Transverse colon (tissue), 4 donors: ENCODE results near the gene SF3A1. TPM values are rescaled to one million over a fixed set of nuclear protein-coding genes. Genes with fewer than 3 reads are reported as not detected.

Source experiments
- DNase-seq: peaks from one replicate; pipeline ENCODE4 v3.0.0-alpha.2; 2019
- H3K27ac ChIP-seq, 4 donors: fragments of 200-600 bp; sonication (generic); 2 replicates each; pipeline ENCODE4 v1.5.1; 2016 to 2018; ENCODE audit warnings: inconsistent platforms in 4 of 4
- H3K27me3 ChIP-seq: fragments of 200-600 bp; sonication (generic); 2 replicates; pipeline ENCODE4 v1.5.1; 2017; ENCODE audit warnings: inconsistent platforms
- H3K36me3 ChIP-seq, 4 donors: fragments of 200-600 bp; sonication (generic); 2 replicates each; pipeline ENCODE4 v1.5.1; 2017 to 2019; ENCODE audit warnings: inconsistent platforms in 4 of 4
- H3K4me1 ChIP-seq, 4 donors: fragments of 200-600 bp; sonication (generic); 2 replicates each; pipeline ENCODE4 v1.5.1; 2017 to 2020; ENCODE audit warnings: inconsistent platforms in 4 of 4
- H3K4me3 ChIP-seq, 4 donors: fragments of 200-600 bp; sonication (generic); 1 replicate in 1 of 4; 2 replicates in 3 of 4; pipeline versions ENCODE4 v1.5.1 to v1.6.1; 2017 to 2019; ENCODE audit warnings: inconsistent platforms in 4 of 4
- H3K9me3 ChIP-seq, 2 donors: fragments of 200-600 bp; sonication (generic); 2 replicates each; pipeline ENCODE4 v1.5.1; 2017 to 2019; ENCODE audit warnings: inconsistent platforms in 2 of 2
- CTCF ChIP-seq, 5 experiments: fragments of 200-600 bp in 3 of 5; fragments of 450-650 bp in 2 of 5; sonication (generic) in 3 of 5; IDR thresholded peaks; 1 replicate in 2 of 5; 2 replicates in 3 of 5; pipeline ENCODE4 v1.5.1; 2016 to 2017; ENCODE audit warnings: antibody characterized with exemption in 5 of 5, inconsistent platforms in 3 of 5, mild to moderate bottlenecking in 2 of 5, moderate library complexity in 1 of 5
- EP300 ChIP-seq: sonication (generic); formaldehyde crosslinking; IDR thresholded peaks from one replicate; pipeline ENCODE4 v1.6.1; 2017; ENCODE audit warnings: antibody characterized with exemption, low read depth
- POLR2A ChIP-seq: fragments of 450-650 bp; IDR thresholded peaks from one replicate; pipeline ENCODE4 v1.6.1; 2016; ENCODE audit warnings: antibody characterized with exemption, mild to moderate bottlenecking, moderate library complexity
- POLR2AphosphoS5 ChIP-seq, 3 donors: sonication (generic); formaldehyde crosslinking; IDR thresholded peaks; one replicate each; pipeline ENCODE4 v1.6.1; 2016; ENCODE audit warnings: antibody characterized with exemption in 3 of 3
- WGBS, 2 donors: methylation state at CpG; one replicate each; pipeline ENCODE4 v1.1.5; 2018; ENCODE audit warnings: low coverage in 1 of 2; 5-methylcytosine and 5-hydroxymethylcytosine counted together
- in situ Hi-C, 4 donors: fragments of 200-750 bp; cut with MboI; loops; one replicate each; pipeline versions ENCODE4 v1.15.0 to v1.15.1; 2017; ENCODE audit warnings: low sequenced_read_pairs in 3 of 4, low pct_ligation_motif_present in 1 of 4, low pct_unique_long_range_greater_than_20kb in 1 of 4
- intact Hi-C: fragments of 100-400 bp; cut with DNase I; formaldehyde crosslinking; loops from one replicate; pipeline ENCODE4 v1.15.1; 2023; ENCODE audit warnings: low total_unique reads
- total RNA-seq, 4 donors: library from RNA; depleted of rRNA; stranded (reverse); fragments of >200 nt; gene quantifications; one replicate each; pipeline ENCODE4 v1.1.0, GENCODE V29; 2016

SF3A1 gene
- total RNA-seq, 4 donors from 2014 or later = 73.2 to 664 (median 99.3) TPM

- DNase-seq = peak; percentile 62
- H3K4me1 ChIP-seq = peaks cover 20 to 53% (median 37%) of the 10 kb centered on the region in 4 donors
- in situ Hi-C loops = no loop called here
Observed at GRCh38 chr22:30326255-30326705, 30.4 kb downstream of the SF3A1 start.

GRCh38 chr22:30325724-30326254, 30.9 kb downstream of the SF3A1 start:
- WGBS, 2 donors = 0 to 26% methylated on average over 3 to 12 of the region's 14 CpGs
- intact Hi-C loops (loop anchor here (2.0 kb wide), 1 partner anchor 37 kb away; the partner anchor contains the start of gene CASTOR1), in situ Hi-C loops (no loop called here)
- Histone ChIP-seq H3K9me3 (no peaks in the 10 kb centered on the region), H3K27ac (peak overlapping the region; percentile 86 to 96 (median 90)), H3K4me3 (peak overlapping the region; percentile 47 to 98 (median 83)), H3K4me1 (peaks cover 20 to 57% (median 39%) of the 10 kb centered on the region in 4 donors), H3K36me3 (no peaks in the 10 kb centered on the region), H3K27me3 (no peaks in the 10 kb centered on the region)
- no peak for TF ChIP-seq EP300
- TF ChIP-seq CTCF (IDR thresholded peaks at IDR 0.05) = no peak
- TF ChIP-seq POLR2A = no peak
- no peak for TF ChIP-seq POLR2AphosphoS5 (IDR thresholded peaks at IDR 0.05)
- no peak for DNase-seq

More at GRCh38 chr22:30326255-30326705, 30.4 kb downstream of the SF3A1 start:
- no peak for TF ChIP-seq EP300
- no peak for TF ChIP-seq POLR2AphosphoS5 (IDR thresholded peaks at IDR 0.05)
- TF ChIP-seq CTCF (IDR thresholded peaks at IDR 0.05) = no peak
- no peak for TF ChIP-seq POLR2A
- intact Hi-C loops = loop anchor here (2.0 kb wide), 1 partner anchor 37 kb away; the partner anchor contains the start of gene CASTOR1
- Histone ChIP-seq H3K4me3 (peak overlapping the region; percentile 47 to 98 (median 83)), H3K36me3 (no peaks in the 10 kb centered on the region), H3K27me3 (no peaks in the 10 kb centered on the region), H3K27ac (peak overlapping the region; percentile 86 to 96 (median 90)), H3K9me3 (no peaks in the 10 kb centered on the region)
- 0 to 20% methylated on average over 2 to 13 of the region's 34 CpGs for WGBS, 2 donors

GRCh38 chr22:30325065-30325720, 31.5 kb downstream of the SF3A1 start:
- H3K4me3 ChIP-seq = peak overlapping the region; percentile 47 to 98 (median 83)
- peak; percentile 73 for DNase-seq
- H3K36me3 ChIP-seq = no peaks in the 10 kb centered on the region
- intact Hi-C loops = no loop called here
- WGBS, 2 donors = 34 to 37% methylated on average over 2 to 5 of the region's 5 CpGs
- H3K4me1 ChIP-seq = peaks cover 20 to 62% (median 39%) of the 10 kb centered on the region in 4 donors
- in situ Hi-C loops = no loop called here
- no peaks in the 10 kb centered on the region for H3K27me3 ChIP-seq
- H3K27ac ChIP-seq = peak overlapping the region; percentile 86 to 96 (median 90)
- H3K9me3 ChIP-seq = no peaks in the 10 kb centered on the region
- TF ChIP-seq POLR2A (peak; percentile 34), CTCF (IDR thresholded peaks at IDR 0.05) (no peak), EP300 (no peak), POLR2AphosphoS5 (IDR thresholded peaks at IDR 0.05) (peak; percentile 24 to 50 (median 42))

GRCh38 chr22:30324014-30324730, 32.5 kb downstream of the SF3A1 start:
- intact Hi-C loops = no loop called here
- no peaks in the 10 kb centered on the region for H3K9me3 ChIP-seq
- no peak for DNase-seq
- peak overlapping the region in 2 of 4 donors; percentile 98 for H3K4me3 ChIP-seq
- peaks cover 20 to 68% (median 39%) of the 10 kb centered on the region in 4 donors for H3K4me1 ChIP-seq
- H3K27me3 ChIP-seq = no peaks in the 10 kb centered on the region
- TF ChIP-seq EP300 (no peak), CTCF (IDR thresholded peaks at IDR 0.05) (no peak), POLR2A (no peak), POLR2AphosphoS5 (IDR thresholded peaks at IDR 0.05) (no peak)
- in situ Hi-C loops = no loop called here
- no peaks in the 10 kb centered on the region for H3K36me3 ChIP-seq
- WGBS, 2 donors = 38 to 53% methylated on average over 4 to 8 of the region's 8 CpGs
- H3K27ac ChIP-seq = peak overlapping the region; percentile 86 to 96 (median 90)
